Thyroid gland (tissue), 4 donors: ENCODE data around the gene TMEM229B. TPM values are rescaled to one million over a fixed set of nuclear protein-coding genes. Genes with fewer than 3 reads are reported as not detected.

Experiments
- DNase-seq, 2 donors: peaks; one replicate each; pipeline ENCODE4 v3.0.0-alpha.2; 2019
- H3K27ac ChIP-seq, 3 donors: fragments of 200-600 bp; sonication (generic); 1 replicate in 2 of 3; 2 replicates in 1 of 3; pipeline ENCODE4 v1.5.1; 2016 to 2019; ENCODE audit warnings: mild to moderate bottlenecking in 1 of 3, moderate library complexity in 1 of 3
- H3K27me3 ChIP-seq: fragments of 200-600 bp; sonication (generic); one replicate; pipeline ENCODE4 v1.5.1; 2019
- H3K36me3 ChIP-seq, 2 donors: fragments of 200-600 bp; sonication (generic); one replicate each; pipeline ENCODE4 v1.5.1; 2016 to 2019
- H3K4me1 ChIP-seq, 2 donors: fragments of 200-600 bp; sonication (generic); one replicate each; pipeline ENCODE4 v1.5.1; 2017 to 2019
- H3K4me3 ChIP-seq, 3 donors: fragments of 200-600 bp; sonication (generic); replicated peaks in 1 of 3; 1 replicate in 2 of 3; 2 replicates in 1 of 3; pipeline ENCODE4 v1.5.1; 2016; ENCODE audit warnings: mild to moderate bottlenecking in 1 of 3
- H3K9me3 ChIP-seq: fragments of 200-600 bp; sonication (generic); one replicate; pipeline ENCODE4 v1.5.1; 2017
- POLR2A ChIP-seq, 2 donors: fragments of 450-650 bp; IDR thresholded peaks; one replicate each; pipeline ENCODE4 v1.6.1; 2017; ENCODE audit warnings: antibody characterized with exemption in 2 of 2, mild to moderate bottlenecking in 2 of 2, moderate library complexity in 1 of 2
- WGBS, 2 donors: methylation state at CpG; one replicate each; pipeline ENCODE4 v1.1.5; 2017; 5-methylcytosine and 5-hydroxymethylcytosine counted together
- intact Hi-C: fragments of 100-400 bp; cut with DNase I; formaldehyde crosslinking; loops from one replicate; pipeline ENCODE4 v1.15.1; 2023
- total RNA-seq, 4 donors: library from RNA; depleted of rRNA; stranded (reverse); fragments of >200 nt; gene quantifications; one replicate each; pipeline ENCODE4 v1.2.3, GENCODE V29; 2016
- TF ChIP-seq, protein P1 (sequence below), 6 experiments: fragments of 200-600 bp in 3 of 6; fragments of 450-650 bp in 3 of 6; sonication (generic) in 3 of 6; IDR thresholded peaks; one replicate each; pipeline ENCODE4 v1.5.1; 2016 to 2019; ENCODE audit warnings: antibody characterized with exemption in 6 of 6, mild to moderate bottlenecking in 2 of 6, inconsistent platforms in 1 of 6, moderate library complexity in 1 of 6

The TMEM229B gene
- total RNA-seq, 4 donors from 2014 or later = 27.3 to 63.5 (median 35.0) TPM

GRCh38 chr14:67523764-67524633 is 35.5 kb upstream of the TMEM229B start:
- H3K27me3 ChIP-seq = no peaks in the 10 kb centered on the region
- intact Hi-C loops = no loop called here
- no peaks in the 10 kb centered on the region for H3K9me3 ChIP-seq
- H3K36me3 ChIP-seq = no peaks in the 10 kb centered on the region
- TF ChIP-seq, protein P1, sequence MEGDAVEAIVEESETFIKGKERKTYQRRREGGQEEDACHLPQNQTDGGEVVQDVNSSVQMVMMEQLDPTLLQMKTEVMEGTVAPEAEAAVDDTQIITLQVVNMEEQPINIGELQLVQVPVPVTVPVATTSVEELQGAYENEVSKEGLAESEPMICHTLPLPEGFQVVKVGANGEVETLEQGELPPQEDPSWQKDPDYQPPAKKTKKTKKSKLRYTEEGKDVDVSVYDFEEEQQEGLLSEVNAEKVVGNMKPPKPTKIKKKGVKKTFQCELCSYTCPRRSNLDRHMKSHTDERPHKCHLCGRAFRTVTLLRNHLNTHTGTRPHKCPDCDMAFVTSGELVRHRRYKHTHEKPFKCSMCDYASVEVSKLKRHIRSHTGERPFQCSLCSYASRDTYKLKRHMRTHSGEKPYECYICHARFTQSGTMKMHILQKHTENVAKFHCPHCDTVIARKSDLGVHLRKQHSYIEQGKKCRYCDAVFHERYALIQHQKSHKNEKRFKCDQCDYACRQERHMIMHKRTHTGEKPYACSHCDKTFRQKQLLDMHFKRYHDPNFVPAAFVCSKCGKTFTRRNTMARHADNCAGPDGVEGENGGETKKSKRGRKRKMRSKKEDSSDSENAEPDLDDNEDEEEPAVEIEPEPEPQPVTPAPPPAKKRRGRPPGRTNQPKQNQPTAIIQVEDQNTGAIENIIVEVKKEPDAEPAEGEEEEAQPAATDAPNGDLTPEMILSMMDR (IDR thresholded peaks at IDR 0.05) = no peak
- TF ChIP-seq POLR2A (IDR thresholded peaks at IDR 0.05) = no peak
- no peak overlapping the region for H3K4me3 ChIP-seq
- 80 to 84% methylated on average over 7 of the region's 7 CpGs for WGBS, 2 donors
- no peak overlapping the region for H3K27ac ChIP-seq
- DNase-seq = no peak
- H3K4me1 ChIP-seq = peaks cover 22 to 32% of the 10 kb centered on the region in 2 donors

GRCh38 chr14:67522270-67522669 is 33.7 kb upstream of the TMEM229B start:
- TF ChIP-seq, protein P1 (IDR thresholded peaks at IDR 0.05) = no peak
- no peak for TF ChIP-seq POLR2A (IDR thresholded peaks at IDR 0.05)

DNA sequence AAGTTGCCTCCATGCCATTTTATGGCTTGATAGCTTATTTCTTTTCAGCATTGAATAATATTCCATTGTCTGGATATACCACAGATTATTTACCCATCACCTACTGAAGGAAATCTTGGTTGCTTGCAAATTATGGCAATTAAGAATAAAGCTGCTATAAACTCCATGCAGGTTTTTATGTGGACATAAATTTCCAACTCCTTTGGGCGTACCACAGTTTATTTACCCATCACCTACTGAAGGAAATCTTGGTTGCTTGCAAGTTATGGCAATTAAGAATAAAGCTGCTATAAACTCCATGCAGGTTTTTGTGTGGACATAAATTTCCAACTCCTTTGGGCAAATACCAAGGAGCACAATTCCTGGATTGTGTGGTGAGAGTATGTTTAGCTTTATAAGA is 32.0 kb upstream of the TMEM229B start:
- Histone ChIP-seq H3K4me3 (no peak overlapping the region), H3K4me1 (peaks cover 0 to 13% of the 10 kb centered on the region in 2 donors), H3K9me3 (no peaks in the 10 kb centered on the region), H3K36me3 (no peaks in the 10 kb centered on the region), H3K27me3 (no peaks in the 10 kb centered on the region), H3K27ac (no peak overlapping the region)
- intact Hi-C loops = no loop called here
- WGBS, 2 donors = 86 to 94% methylated on average over 1 of the region's 1 CpG
- TF ChIP-seq, protein P1 (IDR thresholded peaks at IDR 0.05) = no peak
- TF ChIP-seq POLR2A (IDR thresholded peaks at IDR 0.05) = no peak
- no peak for DNase-seq

More at GRCh38 chr14:67522270-67522669, 33.7 kb upstream of the TMEM229B start:
- intact Hi-C loops = no loop called here
- DNase-seq = no peak
- Histone ChIP-seq H3K9me3 (no peaks in the 10 kb centered on the region), H3K27me3 (no peaks in the 10 kb centered on the region), H3K4me1 (peaks cover 6 to 14% of the 10 kb centered on the region in 2 donors), H3K27ac (no peak overlapping the region), H3K4me3 (no peak overlapping the region), H3K36me3 (no peaks in the 10 kb centered on the region)
- 35 to 55% methylated on average over 2 of the region's 2 CpGs for WGBS, 2 donors

DNA sequence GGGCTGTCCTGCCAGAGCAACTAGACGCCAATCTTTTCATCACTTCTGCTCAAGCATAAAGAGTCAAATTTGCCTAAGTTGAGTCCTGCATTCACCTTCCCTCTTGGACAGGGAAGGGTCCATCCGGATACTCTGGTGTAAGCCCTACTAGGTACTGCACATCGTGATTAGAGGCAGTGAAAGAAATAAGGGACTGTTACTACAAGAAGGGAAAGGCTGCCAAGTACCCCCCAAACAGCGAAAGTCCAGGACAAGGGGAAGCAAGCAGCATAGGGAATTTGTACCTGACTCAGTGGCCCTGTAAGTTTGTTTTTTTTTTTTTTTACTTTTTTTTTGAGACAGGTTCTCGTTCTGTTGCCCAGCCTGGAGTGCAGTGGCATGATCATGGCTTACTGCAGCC is 30.9 kb upstream of the TMEM229B start:
- no peaks in the 10 kb centered on the region for H3K9me3 ChIP-seq
- no peaks in the 10 kb centered on the region for H3K27me3 ChIP-seq
- intact Hi-C loops = loop anchor here (10.0 kb wide), 1 partner anchor 155 kb away; the partner anchor contains the start of gene VTI1B
- 91 to 92% methylated on average over 5 of the region's 5 CpGs for WGBS, 2 donors
- no peaks in the 10 kb centered on the region for H3K36me3 ChIP-seq
- peaks cover under 1 to 13% of the 10 kb centered on the region in 2 donors for H3K4me1 ChIP-seq
- TF ChIP-seq, protein P1 (IDR thresholded peaks at IDR 0.05) = no peak
- TF ChIP-seq POLR2A (IDR thresholded peaks at IDR 0.05) = no peak
- no peak overlapping the region for H3K4me3 ChIP-seq
- no peak overlapping the region for H3K27ac ChIP-seq
- DNase-seq = no peak

- intact Hi-C loops = loop anchor here (10.0 kb wide), 1 partner anchor 158 kb away; the partner anchor contains the start of gene VTI1B
- no peaks in the 10 kb centered on the region for H3K9me3 ChIP-seq
- TF ChIP-seq, protein P1 (IDR thresholded peaks at IDR 0.05) = peak in 3 of 6 experiments; percentile 28 to 41 (median 34)
- TF ChIP-seq POLR2A (IDR thresholded peaks at IDR 0.05) = no peak
- peaks cover 3 to 22% of the 10 kb centered on the region in 2 donors for H3K4me1 ChIP-seq
- no peaks in the 10 kb centered on the region for H3K36me3 ChIP-seq
- H3K4me3 ChIP-seq = no peak overlapping the region
- DNase-seq = peak; percentile 52 to 69
- H3K27ac ChIP-seq = no peak overlapping the region
- 43 to 54% methylated on average over 10 to 12 of the region's 12 CpGs for WGBS, 2 donors
- no peaks in the 10 kb centered on the region for H3K27me3 ChIP-seq
Measured at GRCh38 chr14:67517083-67517482, 28.6 kb upstream of the TMEM229B start.
